Stimulated activated effector memory CD8-positive, alpha-beta T cell treated with anti-CD3 and anti-CD28 coated beads, Interleukin-12 subunit alpha, Interleukin-12 subunit beta, amount 100 ng/mL, for 72 hours (primary cell): ENCODE data around the gene GLRX3.

Experiments used
- ATAC-seq: fragments of 150-1000 bp; cut with Tn5 transposase; 2 replicates; pipeline ENCODE4 v1.10.0; 2021
- DNase-seq, 2 donors: peaks; one replicate each; pipeline ENCODE4 v3.0.0; 2021 to 2022; ENCODE audit warnings: low spot score in 2 of 2
- H3K27ac Mint-ChIP-seq: one replicate; pipeline ENCODE4 v1.8.0; 2022; ENCODE audit warnings: mild to moderate bottlenecking, mixed read lengths
- H3K36me3 Mint-ChIP-seq: one replicate; pipeline ENCODE4 v1.8.0; 2022; ENCODE audit warnings: mild to moderate bottlenecking, mixed read lengths
- H3K4me1 Mint-ChIP-seq: one replicate; pipeline ENCODE4 v1.8.0; 2022; ENCODE audit warnings: mixed read lengths
- H3K4me3 Mint-ChIP-seq: one replicate; pipeline ENCODE4 v1.8.0; 2022; ENCODE audit warnings: mild to moderate bottlenecking, mixed read lengths
- H3K9me3 Mint-ChIP-seq: one replicate; pipeline ENCODE4 v1.8.0; 2022; ENCODE audit warnings: mixed read lengths

The GLRX3 gene

DNA sequence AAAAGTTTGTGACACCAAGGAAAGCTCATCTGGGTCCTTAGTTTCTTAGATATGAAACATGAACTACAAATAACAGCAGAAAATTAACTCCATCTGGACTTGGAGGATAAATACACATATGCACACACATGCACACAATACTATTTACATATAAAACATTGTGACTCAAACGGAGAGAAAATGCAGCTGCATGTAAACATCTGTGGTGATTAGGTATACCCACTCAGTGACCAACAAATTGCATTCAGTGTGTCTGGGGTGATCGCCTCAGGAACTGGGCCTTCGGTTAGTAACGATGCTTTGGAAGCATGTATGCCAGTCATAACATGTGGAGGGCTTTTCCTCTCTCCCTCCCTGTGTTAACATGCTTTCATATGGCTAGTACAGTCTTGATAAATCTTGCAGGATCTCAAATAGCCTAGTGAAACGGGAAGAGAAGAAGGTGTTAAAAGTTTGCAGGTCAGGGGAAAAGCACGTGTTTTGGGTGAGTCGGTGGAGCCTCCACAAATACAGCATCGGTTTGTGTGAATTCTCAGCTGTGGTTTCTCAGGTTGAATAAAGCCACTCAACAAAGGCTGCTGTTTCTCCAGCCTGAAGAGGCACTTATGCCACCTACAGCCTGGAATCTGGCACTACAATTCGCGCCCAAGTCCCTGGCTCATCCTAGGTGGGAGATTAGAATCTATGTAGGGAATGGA is 8.7 kb upstream of the GLRX3 start:
- DNase-seq = peak in 1 of 2 donors; percentile 65
- ATAC-seq = peak; percentile 94
- no peaks in the 10 kb centered on the region for H3K36me3 Mint-ChIP-seq
- H3K27ac Mint-ChIP-seq = no peak overlapping the region
- H3K4me1 Mint-ChIP-seq = peaks cover 6% of the 10 kb centered on the region
- no peaks in the 10 kb centered on the region for H3K9me3 Mint-ChIP-seq
- no peak overlapping the region for H3K4me3 Mint-ChIP-seq

GRCh38 chr10:130128062-130128781 is 8.0 kb upstream of the GLRX3 start:
- DNase-seq (no peak), ATAC-seq (no peak)
- Mint-ChIP-seq H3K36me3 (no peaks in the 10 kb centered on the region), H3K27ac (no peak overlapping the region), H3K4me1 (peaks cover 6% of the 10 kb centered on the region), H3K4me3 (no peak overlapping the region), H3K9me3 (no peaks in the 10 kb centered on the region)

- no peaks in the 10 kb centered on the region for H3K36me3 Mint-ChIP-seq
- no peak for ATAC-seq
- H3K27ac Mint-ChIP-seq = no peak overlapping the region
- no peaks in the 10 kb centered on the region for H3K9me3 Mint-ChIP-seq
- no peak for DNase-seq
- H3K4me1 Mint-ChIP-seq = peaks cover 6% of the 10 kb centered on the region
- H3K4me3 Mint-ChIP-seq = no peak overlapping the region
Measured at GRCh38 chr10:130128922-130129321, 7.3 kb upstream of the GLRX3 start.

GRCh38 chr10:130135676-130136225 is 440 bp upstream of the GLRX3 start:
- peak in 1 of 2 donors; percentile 54 for DNase-seq
- H3K27ac Mint-ChIP-seq = peak overlapping the region; percentile 61

DNA sequence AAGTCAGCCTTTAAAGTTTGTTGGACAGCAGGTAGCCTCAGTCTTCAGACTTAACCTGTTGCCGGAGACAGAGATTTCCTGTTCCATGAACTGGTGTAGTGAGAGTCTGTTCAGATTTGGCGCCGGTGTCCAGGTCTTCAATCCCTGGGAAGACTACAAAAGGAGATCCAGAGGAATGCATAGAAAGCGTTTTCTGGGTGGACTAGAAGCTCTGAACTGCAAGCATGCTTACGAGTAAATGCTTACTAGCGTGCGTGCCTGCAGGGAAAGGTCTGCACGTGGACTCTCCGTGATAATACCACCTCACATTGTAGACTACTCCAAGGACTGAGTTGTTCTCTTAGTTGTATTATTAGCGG is 878 bp downstream of the GLRX3 start:
- ATAC-seq (no peak), DNase-seq (no peak)
- Mint-ChIP-seq H3K27ac (no peak overlapping the region), H3K9me3 (no peaks in the 10 kb centered on the region), H3K4me3 (peak overlapping the region; percentile 74), H3K36me3 (peaks cover 44% of the 10 kb centered on the region), H3K4me1 (peaks cover 39% of the 10 kb centered on the region)

More at GRCh38 chr10:130135676-130136225, 440 bp upstream of the GLRX3 start:
- Mint-ChIP-seq H3K4me3 (peak overlapping the region; percentile 74), H3K36me3 (peaks cover 31% of the 10 kb centered on the region), H3K4me1 (peaks cover 29% of the 10 kb centered on the region), H3K9me3 (no peaks in the 10 kb centered on the region)
- ATAC-seq = no peak

- H3K4me1 Mint-ChIP-seq = peaks cover 47% of the 10 kb centered on the region
- H3K27ac Mint-ChIP-seq = no peak overlapping the region
- no peaks in the 10 kb centered on the region for H3K9me3 Mint-ChIP-seq
- DNase-seq (no peak), ATAC-seq (no peak)
- H3K36me3 Mint-ChIP-seq = peaks cover 47% of the 10 kb centered on the region
- H3K4me3 Mint-ChIP-seq = peak overlapping the region; percentile 74
Measured at GRCh38 chr10:130137659-130138478, 1.7 kb downstream of the GLRX3 start.

- Mint-ChIP-seq H3K36me3 (peaks cover 47% of the 10 kb centered on the region), H3K27ac (no peak overlapping the region), H3K9me3 (no peaks in the 10 kb centered on the region), H3K4me3 (peak overlapping the region; percentile 74), H3K4me1 (peaks cover 52% of the 10 kb centered on the region)
- ATAC-seq (peak; percentile 69), DNase-seq (no peak)
Measured at GRCh38 chr10:130138479-130138866, 2.3 kb downstream of the GLRX3 start.

GRCh38 chr10:130140425-130140824 is 4.2 kb downstream of the GLRX3 start:
- no peaks in the 10 kb centered on the region for H3K9me3 Mint-ChIP-seq
- peak overlapping the region; percentile 40 for H3K27ac Mint-ChIP-seq
- peak overlapping the region; percentile 28 for H3K4me3 Mint-ChIP-seq
- H3K4me1 Mint-ChIP-seq = peaks cover 42% of the 10 kb centered on the region
- ATAC-seq (no peak), DNase-seq (no peak)
- peaks cover 53% of the 10 kb centered on the region for H3K36me3 Mint-ChIP-seq

GRCh38 chr10:130141038-130141437 is 4.8 kb downstream of the GLRX3 start:
- peaks cover 59% of the 10 kb centered on the region for H3K36me3 Mint-ChIP-seq
- H3K4me1 Mint-ChIP-seq = peaks cover 39% of the 10 kb centered on the region
- peak overlapping the region; percentile 40 for H3K27ac Mint-ChIP-seq
- no peak for ATAC-seq
- no peaks in the 10 kb centered on the region for H3K9me3 Mint-ChIP-seq
- no peak for DNase-seq
- H3K4me3 Mint-ChIP-seq = peak overlapping the region; percentile 28

DNA sequence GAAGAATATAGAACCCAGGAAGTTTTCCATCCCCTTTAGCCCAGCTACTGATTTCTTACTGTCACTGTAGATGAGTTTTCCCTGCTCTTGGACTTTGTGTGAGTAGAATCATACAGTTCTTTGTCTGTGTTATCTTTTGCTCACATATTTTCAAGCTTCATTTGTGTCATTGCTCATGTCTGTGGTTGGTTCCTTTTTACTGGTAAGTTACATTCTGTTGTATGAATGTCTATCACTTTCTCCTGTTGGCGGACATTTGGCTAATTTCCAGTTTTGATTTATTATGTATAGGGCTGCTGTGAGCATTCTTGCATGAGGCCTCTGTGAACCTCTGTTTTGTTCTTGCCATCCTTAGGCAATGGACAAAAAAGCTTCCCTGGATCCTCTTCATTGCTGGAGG is 5.3 kb downstream of the GLRX3 start:
- H3K4me1 Mint-ChIP-seq = peaks cover 39% of the 10 kb centered on the region
- DNase-seq (no peak), ATAC-seq (peak; percentile 29)
- H3K36me3 Mint-ChIP-seq = peaks cover 63% of the 10 kb centered on the region
- no peaks in the 10 kb centered on the region for H3K9me3 Mint-ChIP-seq
- H3K4me3 Mint-ChIP-seq = peak overlapping the region; percentile 28
- H3K27ac Mint-ChIP-seq = peak overlapping the region; percentile 56

DNA sequence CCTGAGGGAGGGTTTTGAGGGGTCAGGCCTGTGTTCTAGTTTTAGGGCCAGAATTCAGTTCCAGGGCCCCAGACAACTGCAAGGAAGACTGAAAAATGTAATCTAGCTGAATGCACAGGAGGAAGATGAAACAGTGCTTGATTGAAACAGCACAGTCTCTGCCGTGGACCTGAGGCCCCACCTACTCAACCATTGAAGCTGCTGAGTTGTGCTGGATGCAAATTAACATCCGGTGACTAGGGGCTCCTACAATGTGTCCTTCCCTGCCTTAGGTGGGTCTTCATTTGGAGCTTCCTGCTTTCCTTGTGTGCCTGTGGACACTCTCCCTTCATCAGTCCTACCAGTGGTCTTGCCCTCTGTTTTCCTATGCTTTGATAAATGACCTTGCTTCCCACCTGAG is 5.7 kb downstream of the GLRX3 start:
- Mint-ChIP-seq H3K27ac (peak overlapping the region; percentile 56), H3K4me3 (peak overlapping the region; percentile 28), H3K9me3 (no peaks in the 10 kb centered on the region), H3K36me3 (peaks cover 67% of the 10 kb centered on the region), H3K4me1 (peaks cover 39% of the 10 kb centered on the region)
- peak; percentile 72 for ATAC-seq
- DNase-seq = no peak

DNA sequence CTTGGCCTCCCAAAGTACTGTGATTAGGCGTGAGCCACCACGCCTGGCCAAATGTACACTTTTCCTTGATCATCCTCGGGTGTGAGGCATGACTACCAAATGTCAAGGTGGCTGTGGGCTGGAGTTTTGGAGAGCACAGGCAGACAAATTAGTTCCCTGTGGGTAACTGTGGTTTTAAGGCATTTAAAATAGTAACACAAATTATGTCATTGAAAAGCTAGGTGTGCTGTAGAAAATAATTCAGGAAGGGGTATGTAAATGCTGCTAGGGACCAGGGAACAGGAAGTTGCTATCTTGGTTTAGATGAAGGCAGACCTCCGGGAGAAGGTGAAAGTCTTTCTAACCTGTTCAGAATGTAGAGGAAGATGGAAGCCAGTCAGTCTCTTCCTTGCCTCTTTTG is 9.9 kb downstream of the GLRX3 start:
- DNase-seq (no peak), ATAC-seq (no peak)
- Mint-ChIP-seq H3K4me3 (no peak overlapping the region), H3K9me3 (no peaks in the 10 kb centered on the region), H3K4me1 (peaks cover 22% of the 10 kb centered on the region), H3K27ac (no peak overlapping the region), H3K36me3 (peaks cover 77% of the 10 kb centered on the region)

DNA sequence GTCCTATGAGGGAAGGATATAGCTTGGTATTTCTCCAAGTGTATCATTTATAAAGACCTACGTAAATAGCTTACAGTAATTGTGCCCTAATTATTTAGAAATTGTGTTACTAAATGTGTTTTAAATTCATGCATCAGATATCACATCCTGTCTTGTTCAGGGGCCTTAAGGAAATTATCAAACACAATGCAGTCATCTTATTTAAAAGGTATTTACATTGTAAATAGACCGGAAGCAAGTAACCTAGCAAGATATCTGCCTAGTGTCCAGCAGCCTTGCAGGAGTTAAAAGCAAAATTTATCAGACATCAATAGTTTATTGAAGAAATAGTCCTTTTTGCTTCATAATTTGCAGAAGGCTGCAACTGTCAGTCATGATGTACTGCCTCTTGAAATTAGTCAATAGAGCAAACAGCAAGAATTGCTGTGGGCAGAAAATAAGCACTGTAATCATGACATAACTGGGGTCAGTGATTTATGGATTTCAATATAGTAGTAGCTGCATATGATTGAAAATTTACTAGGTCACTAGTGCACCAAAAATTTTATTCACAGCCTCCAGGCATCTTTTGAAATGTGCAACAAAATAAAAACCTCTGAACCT is 23.1 kb downstream of the GLRX3 start:
- DNase-seq (no peak), ATAC-seq (peak; percentile 47)
- peaks cover 63% of the 10 kb centered on the region for H3K36me3 Mint-ChIP-seq
- no peak overlapping the region for H3K27ac Mint-ChIP-seq
- no peak overlapping the region for H3K4me3 Mint-ChIP-seq
- no peaks in the 10 kb centered on the region for H3K9me3 Mint-ChIP-seq
- H3K4me1 Mint-ChIP-seq = peaks cover 33% of the 10 kb centered on the region

DNA sequence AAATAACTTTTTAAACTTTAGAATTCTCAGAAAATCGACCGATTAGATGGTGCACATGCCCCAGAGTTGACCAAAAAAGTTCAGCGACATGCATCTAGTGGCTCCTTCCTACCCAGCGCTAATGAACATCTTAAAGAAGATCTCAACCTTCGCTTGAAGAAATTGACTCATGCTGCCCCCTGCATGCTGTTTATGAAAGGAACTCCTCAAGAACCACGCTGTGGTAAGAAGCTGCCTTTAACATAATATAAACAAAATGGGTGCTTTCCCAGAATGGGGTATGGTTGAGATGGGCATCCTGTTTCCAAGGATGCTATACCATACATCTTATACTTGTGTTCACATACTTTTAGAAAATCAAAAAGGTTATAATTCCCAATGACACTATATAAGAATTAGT is 24.6 kb downstream of the GLRX3 start:
- H3K36me3 Mint-ChIP-seq = peaks cover 63% of the 10 kb centered on the region
- no peak overlapping the region for H3K4me3 Mint-ChIP-seq
- H3K27ac Mint-ChIP-seq = no peak overlapping the region
- H3K9me3 Mint-ChIP-seq = no peaks in the 10 kb centered on the region
- peaks cover 20% of the 10 kb centered on the region for H3K4me1 Mint-ChIP-seq
- DNase-seq (no peak), ATAC-seq (peak; percentile 60)

DNA sequence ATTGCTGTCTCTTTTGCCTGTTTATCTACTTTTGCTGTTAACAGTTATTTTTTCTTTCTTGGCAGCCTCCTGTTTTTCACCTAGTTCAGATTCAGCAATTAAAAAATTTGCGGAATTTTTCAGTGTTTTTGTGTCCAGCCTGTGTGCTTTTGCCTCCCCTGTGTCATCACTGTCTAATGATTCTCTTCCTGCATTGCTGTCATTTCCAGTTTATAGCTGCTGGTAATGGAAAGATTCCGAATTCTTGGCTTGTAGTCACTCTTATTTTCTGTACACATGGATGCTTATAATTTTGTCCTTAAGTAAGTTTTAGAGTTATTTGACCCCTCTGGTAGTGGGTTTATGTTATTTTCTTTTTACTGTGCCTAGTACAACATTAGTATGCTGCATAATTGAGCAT is 25.1 kb downstream of the GLRX3 start:
- Mint-ChIP-seq H3K4me3 (no peak overlapping the region), H3K27ac (no peak overlapping the region), H3K4me1 (peaks cover 18% of the 10 kb centered on the region), H3K9me3 (no peaks in the 10 kb centered on the region), H3K36me3 (peaks cover 68% of the 10 kb centered on the region)
- no peak for DNase-seq
- no peak for ATAC-seq
